Measurements from ENCODE around the gene ZNF335. TPM values are rescaled to one million over a fixed set of nuclear protein-coding genes. Genes with fewer than 3 reads are reported as not detected.

The ZNF335 gene
- total RNA-seq, 6 experiments from 2014 or later = 13.1 to 14.6 (median 13.5) TPM

GRCh38 chr20:45985573-45985972 is 13.6 kb upstream of the ZNF335 start:
- Mint-ChIP-seq H3K36me3 (ENCODE audit: low read depth) (no peaks in the 10 kb centered on the region), H3K4me1 (ENCODE audit: low read depth) (peaks cover 6% of the 10 kb centered on the region)

GRCh38 chr20:45983279-45983743 is 11.3 kb upstream of the ZNF335 start:
- Mint-ChIP-seq H3K4me3 (no peak overlapping the region), H3K9me3 (no peaks in the 10 kb centered on the region), H3K4me1 (ENCODE audit: low read depth) (peaks cover 6% of the 10 kb centered on the region), H3K27me3 (ENCODE audit: insufficient read depth) (peaks cover 11% of the 10 kb centered on the region), H3K36me3 (ENCODE audit: low read depth) (no peaks in the 10 kb centered on the region), H3K27ac (no peak overlapping the region)
- DNase-seq = no peak
- no peak for TF ChIP-seq CTCF (IDR thresholded peaks at IDR 0.05)

More at GRCh38 chr20:45985573-45985972, 13.6 kb upstream of the ZNF335 start:
- no peak for TF ChIP-seq CTCF (IDR thresholded peaks at IDR 0.05)
- Mint-ChIP-seq H3K4me3 (no peak overlapping the region), H3K9me3 (no peaks in the 10 kb centered on the region), H3K27me3 (ENCODE audit: insufficient read depth) (peaks cover 12% of the 10 kb centered on the region), H3K27ac (no peak overlapping the region)
- no peak for DNase-seq

DNA sequence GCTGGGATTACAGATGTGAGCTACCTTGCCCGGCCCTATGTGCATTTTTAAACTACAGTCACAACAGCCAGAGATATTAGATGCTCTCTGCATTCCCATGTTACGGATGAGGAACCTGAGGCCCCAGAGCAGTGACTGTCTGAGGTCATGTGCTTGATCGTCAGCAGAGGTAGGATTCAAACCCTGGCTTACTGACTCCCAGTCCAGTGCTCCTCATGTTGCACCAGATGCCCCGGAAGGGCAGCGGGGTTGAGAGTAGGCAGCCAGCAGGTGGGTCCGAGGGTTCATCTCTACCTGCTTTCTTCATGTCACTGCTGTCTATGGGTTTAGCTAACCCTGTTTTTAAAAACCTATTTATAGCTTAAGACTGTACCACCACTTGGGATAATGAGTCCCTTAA is 9.3 kb upstream of the ZNF335 start:
- H3K27me3 Mint-ChIP-seq (ENCODE audit: insufficient read depth) = peaks cover 11% of the 10 kb centered on the region
- H3K36me3 Mint-ChIP-seq (ENCODE audit: low read depth) = no peaks in the 10 kb centered on the region
- H3K4me3 Mint-ChIP-seq = no peak overlapping the region
- DNase-seq = no peak
- TF ChIP-seq CTCF (IDR thresholded peaks at IDR 0.05) = no peak
- H3K4me1 Mint-ChIP-seq (ENCODE audit: low read depth) = peaks cover 6% of the 10 kb centered on the region
- no peaks in the 10 kb centered on the region for H3K9me3 Mint-ChIP-seq
- H3K27ac Mint-ChIP-seq = no peak overlapping the region

GRCh38 chr20:45976086-45976485 is 4.1 kb upstream of the ZNF335 start:
- no peak for TF ChIP-seq CTCF (IDR thresholded peaks at IDR 0.05)
- H3K36me3 Mint-ChIP-seq (ENCODE audit: low read depth) = no peaks in the 10 kb centered on the region
- DNase-seq = no peak
- H3K4me3 Mint-ChIP-seq = no peak overlapping the region
- H3K27me3 Mint-ChIP-seq (ENCODE audit: insufficient read depth) = peaks cover 7% of the 10 kb centered on the region
- H3K4me1 Mint-ChIP-seq (ENCODE audit: low read depth) = peaks cover 17% of the 10 kb centered on the region
- H3K9me3 Mint-ChIP-seq = no peaks in the 10 kb centered on the region
- H3K27ac Mint-ChIP-seq = no peak overlapping the region

- no peak for DNase-seq
- Mint-ChIP-seq H3K36me3 (ENCODE audit: low read depth) (no peaks in the 10 kb centered on the region), H3K27ac (no peak overlapping the region), H3K27me3 (ENCODE audit: insufficient read depth) (peaks cover 7% of the 10 kb centered on the region), H3K4me1 (ENCODE audit: low read depth) (peaks cover 19% of the 10 kb centered on the region), H3K4me3 (no peak overlapping the region), H3K9me3 (no peaks in the 10 kb centered on the region)
- no peak for TF ChIP-seq CTCF (IDR thresholded peaks at IDR 0.05)
Observed at GRCh38 chr20:45975686-45976085, 3.7 kb upstream of the ZNF335 start.
